Testis (tissue), 3 donors: Measurements from ENCODE around the gene FURIN. TPM values are rescaled to one million over a fixed set of nuclear protein-coding genes. Genes with fewer than 3 reads are reported as not detected.

Experiments
- DNase-seq: peaks from one replicate; pipeline ENCODE4 v3.0.0-alpha.2; 2019
- H3K27ac ChIP-seq, 2 donors: fragments of 200-600 bp; sonication (generic); one replicate each; pipeline ENCODE4 v1.5.1; 2019
- H3K27me3 ChIP-seq: fragments of 200-600 bp; sonication (generic); one replicate; pipeline ENCODE4 v1.5.1; 2019
- H3K36me3 ChIP-seq: fragments of 200-600 bp; sonication (generic); one replicate; pipeline ENCODE4 v1.5.1; 2017; ENCODE audit warnings: low read depth; ENCODE audit errors: missing control alignments
- H3K4me1 ChIP-seq: fragments of 200-600 bp; sonication (generic); one replicate; pipeline ENCODE4 v1.5.1; 2019
- H3K4me3 ChIP-seq, 2 donors: fragments of 200-600 bp; sonication (generic); one replicate each; pipeline ENCODE4 v1.5.1; 2017 to 2019
- H3K9me3 ChIP-seq: fragments of 200-600 bp; sonication (generic); one replicate; pipeline ENCODE4 v1.5.1; 2017
- POLR2A ChIP-seq: fragments of 450-650 bp; IDR thresholded peaks from one replicate; pipeline ENCODE4 v1.6.1; 2017; ENCODE audit warnings: antibody characterized with exemption, mild to moderate bottlenecking, moderate library complexity
- WGBS, 2 donors: methylation state at CpG; one replicate each; pipeline ENCODE4 v1.1.5; 2018; 5-methylcytosine and 5-hydroxymethylcytosine counted together
- intact Hi-C: fragments of 100-400 bp; cut with DNase I; formaldehyde crosslinking; loops from one replicate; pipeline ENCODE4 v1.15.1; 2023; ENCODE audit warnings: low total_unique reads
- polyA plus RNA-seq: library from polyadenylated mRNA; stranded (reverse); fragments of 350-450 nt; fragmentation: Illumina TruSeq; extraction: RNeasy Lipid Tissue Mini Kit (QIAGEN cat#74804); gene quantifications from one replicate; pipeline ENCODE4 v1.2.3, GENCODE V29; 2014; ENCODE audit warnings: low read depth, low replicate concordance; ENCODE audit not compliant: insufficient read depth
- total RNA-seq, 2 donors: library from RNA; depleted of rRNA; stranded (reverse); fragments of >200 nt; gene quantifications; one replicate each; pipeline ENCODE4 v1.2.3, GENCODE V29; 2016
- TF ChIP-seq, protein P1 (sequence below), 3 experiments: fragments of 450-650 bp in 2 of 3; fragments of 200-600 bp in 1 of 3; sonication (generic) in 1 of 3; IDR thresholded peaks; one replicate each; pipeline ENCODE4 v1.5.1; 2016 to 2019; ENCODE audit warnings: antibody characterized with exemption in 3 of 3, mild to moderate bottlenecking in 2 of 3, moderate library complexity in 1 of 3

Gene FURIN
- total and polyA plus RNA-seq, 3 donors from 2014 or later = 21.5 to 32.1 (median 23.1) TPM

DNA sequence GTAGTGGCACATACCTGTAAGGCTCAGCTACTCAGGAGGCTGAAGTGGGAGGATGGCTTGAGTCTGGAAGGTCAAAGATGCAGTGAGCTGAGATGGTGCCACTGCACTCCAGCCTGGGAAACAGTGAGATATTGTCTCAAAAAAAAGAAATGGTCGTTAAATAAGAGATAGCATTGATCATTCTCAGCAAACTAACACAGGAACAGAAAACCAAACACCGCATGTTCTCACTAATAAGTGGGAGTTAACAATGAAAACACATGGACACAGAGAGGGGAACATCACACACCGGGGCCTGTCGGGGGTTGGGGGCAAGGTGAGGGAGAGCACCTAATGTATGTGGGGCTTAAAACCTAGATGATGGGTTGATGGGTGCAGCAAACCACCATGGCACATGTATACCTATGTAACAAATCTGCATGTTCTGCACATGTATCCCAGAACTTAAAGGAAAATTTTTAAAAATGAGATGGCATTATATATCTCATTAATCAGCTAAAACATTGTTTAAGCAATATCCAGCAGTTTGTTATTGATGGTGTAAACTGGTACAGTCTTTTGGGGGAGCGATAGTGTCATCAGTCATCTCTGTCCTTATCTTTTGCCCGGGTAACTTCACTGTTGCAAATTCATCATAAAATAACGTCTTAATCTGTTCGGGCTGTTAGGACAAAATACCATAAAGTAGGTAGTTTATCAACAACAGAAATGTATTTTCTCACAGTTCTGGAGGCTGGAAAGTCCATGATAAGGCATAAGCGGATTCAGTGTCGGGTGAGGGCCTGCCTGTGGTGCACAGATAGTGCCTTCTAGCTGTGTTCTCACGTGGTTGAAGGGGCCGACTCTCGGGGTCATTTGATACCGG lies 33.0 kb downstream of the FURIN start:
- Histone ChIP-seq H3K4me3 (peak overlapping the region in 1 of 2 donors; percentile 56), H3K27ac (peak overlapping the region in 1 of 2 donors; percentile 94), H3K27me3 (no peaks in the 10 kb centered on the region), H3K4me1 (peaks cover 9% of the 10 kb centered on the region), H3K9me3 (no peaks in the 10 kb centered on the region), H3K36me3 (no peaks in the 10 kb centered on the region)
- WGBS, 2 donors = 27 to 31% methylated on average over 14 of the region's 14 CpGs
- DNase-seq = peak; percentile 40
- intact Hi-C loops = no loop called here
- TF ChIP-seq, protein P1, sequence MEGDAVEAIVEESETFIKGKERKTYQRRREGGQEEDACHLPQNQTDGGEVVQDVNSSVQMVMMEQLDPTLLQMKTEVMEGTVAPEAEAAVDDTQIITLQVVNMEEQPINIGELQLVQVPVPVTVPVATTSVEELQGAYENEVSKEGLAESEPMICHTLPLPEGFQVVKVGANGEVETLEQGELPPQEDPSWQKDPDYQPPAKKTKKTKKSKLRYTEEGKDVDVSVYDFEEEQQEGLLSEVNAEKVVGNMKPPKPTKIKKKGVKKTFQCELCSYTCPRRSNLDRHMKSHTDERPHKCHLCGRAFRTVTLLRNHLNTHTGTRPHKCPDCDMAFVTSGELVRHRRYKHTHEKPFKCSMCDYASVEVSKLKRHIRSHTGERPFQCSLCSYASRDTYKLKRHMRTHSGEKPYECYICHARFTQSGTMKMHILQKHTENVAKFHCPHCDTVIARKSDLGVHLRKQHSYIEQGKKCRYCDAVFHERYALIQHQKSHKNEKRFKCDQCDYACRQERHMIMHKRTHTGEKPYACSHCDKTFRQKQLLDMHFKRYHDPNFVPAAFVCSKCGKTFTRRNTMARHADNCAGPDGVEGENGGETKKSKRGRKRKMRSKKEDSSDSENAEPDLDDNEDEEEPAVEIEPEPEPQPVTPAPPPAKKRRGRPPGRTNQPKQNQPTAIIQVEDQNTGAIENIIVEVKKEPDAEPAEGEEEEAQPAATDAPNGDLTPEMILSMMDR (IDR thresholded peaks at IDR 0.05) = no peak
- no peak for TF ChIP-seq POLR2A

DNA sequence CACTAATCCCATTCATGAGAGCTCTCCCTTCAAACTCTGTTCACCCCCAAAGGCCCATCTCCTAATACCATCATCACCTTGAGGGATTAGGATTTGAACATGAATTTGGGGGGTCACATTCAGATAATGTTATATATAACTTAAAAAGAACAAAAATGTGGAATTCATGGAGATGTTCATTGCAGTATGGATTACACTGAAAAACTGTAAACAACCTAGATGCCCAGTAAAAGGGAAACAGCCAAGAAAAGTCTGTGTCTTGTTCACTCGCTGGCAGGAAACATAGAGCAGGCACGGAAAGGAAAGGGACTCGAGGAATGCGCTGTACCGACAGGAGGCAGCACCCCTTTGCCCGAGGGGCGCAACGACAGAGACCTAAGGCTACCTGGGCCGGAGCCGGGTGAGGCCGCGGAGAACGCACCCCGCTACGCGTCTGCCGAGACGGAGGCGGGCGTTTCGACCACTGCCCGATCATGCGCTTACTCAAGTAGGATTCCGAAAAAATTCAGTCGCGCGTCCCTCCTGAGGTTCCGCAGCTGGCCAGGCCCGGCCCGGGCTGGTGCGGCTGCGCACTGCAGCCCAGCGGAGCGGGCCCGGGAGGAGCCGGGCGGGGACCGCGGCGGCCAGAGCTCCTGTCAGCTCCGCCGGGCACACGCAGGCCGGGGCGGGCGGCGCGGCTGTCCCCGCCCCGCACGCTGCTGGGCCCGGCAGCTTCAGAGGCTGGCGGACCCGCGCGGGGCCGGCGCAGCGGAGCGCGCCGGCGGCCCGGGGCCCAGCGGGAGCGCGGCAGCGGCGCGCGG lies 33.9 kb downstream of the FURIN start:
- peak overlapping the region; percentile 56 to 74 for H3K4me3 ChIP-seq
- DNase-seq = peak; percentile 87
- H3K36me3 ChIP-seq = no peaks in the 10 kb centered on the region
- 0% methylated on average over 23 to 39 of the region's 71 CpGs for WGBS, 2 donors
- TF ChIP-seq POLR2A = no peak
- TF ChIP-seq, protein P1 (IDR thresholded peaks at IDR 0.05) = peak; percentile 50 to 76 (median 74)
- H3K27ac ChIP-seq = peak overlapping the region; percentile 76 to 94
- H3K27me3 ChIP-seq = no peaks in the 10 kb centered on the region
- intact Hi-C loops = no loop called here
- peaks cover 12% of the 10 kb centered on the region for H3K4me1 ChIP-seq
- H3K9me3 ChIP-seq = no peaks in the 10 kb centered on the region

DNA sequence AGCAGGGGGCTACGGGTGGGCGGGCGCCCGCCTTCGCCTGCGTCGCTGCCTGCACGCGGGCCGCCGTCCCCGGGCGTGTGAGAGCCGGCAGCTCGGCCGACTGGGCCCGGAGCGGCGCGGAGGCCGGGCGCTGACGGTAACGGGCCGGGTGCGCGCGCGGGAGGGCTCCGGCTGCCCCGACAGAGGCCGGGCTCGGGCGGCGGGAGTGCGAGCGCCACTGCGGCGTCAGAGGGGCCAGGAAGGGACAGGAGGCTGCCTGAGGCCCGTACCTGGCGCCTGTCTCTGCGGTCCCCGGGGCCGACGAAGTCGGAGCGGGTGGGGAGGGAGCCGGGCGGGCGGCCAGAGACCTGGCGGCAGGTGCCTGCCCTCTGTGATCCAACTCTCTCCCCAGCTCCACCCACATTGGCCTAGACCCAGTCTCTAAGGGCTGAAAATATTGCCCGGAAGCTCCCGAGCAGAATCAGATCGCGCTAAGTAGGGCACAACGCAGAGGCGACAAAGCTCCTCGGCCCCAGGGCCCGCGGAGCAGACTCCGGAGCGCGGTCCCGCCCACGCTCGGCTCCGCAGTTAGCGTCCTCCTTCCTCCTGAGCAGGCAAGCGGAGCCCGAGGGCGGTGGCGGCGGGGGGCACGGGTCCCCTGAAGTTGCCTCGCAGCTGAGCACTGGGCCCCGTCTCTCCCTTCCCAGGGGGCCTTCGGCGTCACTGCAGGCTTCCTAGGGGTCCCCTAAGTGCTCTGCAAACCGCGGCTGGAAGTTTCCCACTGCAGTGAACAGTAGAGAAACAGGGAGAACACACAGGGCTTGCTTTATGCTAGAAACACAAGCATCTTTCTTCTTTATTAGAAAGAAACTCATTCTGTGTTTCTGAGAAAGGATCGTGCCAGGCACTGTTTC lies 34.7 kb downstream of the FURIN start, which contains the start of gene MAN2A2:
Gene MAN2A2 (plus strand): TSS at position 463 of the 893 bp plus-strand sequence. CDS start 906 bp downstream, outside the sequence.
- peak; percentile 53 for DNase-seq

More for the DNA sequence above, 34.7 kb downstream of the FURIN start, which contains the start of gene MAN2A2:
- intact Hi-C loops = no loop called here
- H3K4me1 ChIP-seq = peaks cover 18% of the 10 kb centered on the region
- no peaks in the 10 kb centered on the region for H3K9me3 ChIP-seq
- TF ChIP-seq, protein P1 (IDR thresholded peaks at IDR 0.05) = no peak
- no peak for TF ChIP-seq POLR2A
- H3K27me3 ChIP-seq = no peaks in the 10 kb centered on the region
- peak within 1 kb of the TSS; percentile 76 to 94 for H3K27ac ChIP-seq
- H3K4me3 ChIP-seq = peak within 1 kb of the TSS; percentile 65 to 74
- 0% methylated on average over 17 to 64 of the region's 81 CpGs for WGBS, 2 donors
- H3K36me3 ChIP-seq = no peaks in the 10 kb centered on the region
